ENCODE results near the gene SDK2. TPM values are rescaled to one million over a fixed set of nuclear protein-coding genes. Genes with fewer than 3 reads are reported as not detected.

SDK2 gene
- total and polyA plus RNA-seq, 2 of the 4 experiments (the other 2 are of a cell fraction) = under 0.01 to 0.03 TPM

DNA sequence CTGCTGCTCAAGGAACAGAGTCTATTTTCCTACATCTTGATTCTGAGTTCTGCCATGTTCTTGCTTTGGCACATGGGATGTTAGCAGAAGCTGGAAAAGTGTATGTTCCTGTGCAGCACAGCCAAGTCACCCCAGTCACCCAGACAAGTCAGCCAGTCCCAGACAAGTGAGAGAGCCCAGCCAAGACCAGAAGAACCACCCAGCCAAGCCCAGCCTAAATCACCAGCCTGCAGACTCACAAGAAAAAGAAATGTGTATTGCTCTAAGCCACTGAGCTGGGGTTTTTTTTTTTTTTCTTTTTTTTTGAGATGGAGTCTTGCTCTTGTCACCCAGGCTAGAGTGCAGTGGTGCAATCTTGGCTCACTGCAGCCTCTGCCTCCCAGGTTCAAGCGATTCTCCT is 191.2 kb downstream of the SDK2 start:
- Histone ChIP-seq H4K8ac (ENCODE audit: low read depth in 2 of 2, low read length in 2 of 2) (no peak overlapping the region), H2AK9ac (replicated peaks; ENCODE audit: low read depth, low read length, poor library complexity) (no peak overlapping the region), H3K27ac (ENCODE audit: insufficient read depth, low read length) (no peak overlapping the region), H3K4me2 (ENCODE audit: low read depth, low read length) (no peak overlapping the region), H3K56ac (ENCODE audit: extremely low read depth, insufficient read depth, low read length) (no peak overlapping the region), H2BK120ac (ENCODE audit: low read depth, low read length) (no peak overlapping the region), H2AFZ (replicated peaks; ENCODE audit: low read length, poor library complexity) (no peak overlapping the region), H3K36me3 (ENCODE audit: control insufficient read depth, insufficient read depth, low read length) (no peaks in the 10 kb centered on the region), H3K79me1 (ENCODE audit: low read depth in 1 of 2, low read length in 2 of 2) (no peaks in the 10 kb centered on the region), H3K9ac (ENCODE audit: low read depth, low read length) (no peak overlapping the region), H2BK15ac (ENCODE audit: low read depth, low read length) (no peak overlapping the region), H2AK5ac (ENCODE audit: low read depth, low read length) (no peak overlapping the region), H3K27me3 (ENCODE audit: control insufficient read depth, insufficient read depth, low read length) (no peaks in the 10 kb centered on the region), H4K5ac (ENCODE audit: low read depth, low read length) (no peak overlapping the region), H2BK5ac (ENCODE audit: low read depth, low read length, poor library complexity, severe bottlenecking) (no peak overlapping the region), H3K4ac (ENCODE audit: low read depth, low read length) (no peak overlapping the region), H3K9me1 (ENCODE audit: insufficient read depth, low read length) (no peaks in the 10 kb centered on the region), H3K4me3 (ENCODE audit: insufficient read depth, low read depth, low read length) (no peak overlapping the region), H2BK20ac (ENCODE audit: low read depth, low read length) (no peak overlapping the region), H3K23ac (ENCODE audit: low read depth, low read length) (no peak overlapping the region), H4K20me1 (ENCODE audit: insufficient read depth, low read length) (no peaks in the 10 kb centered on the region), H3K9me3 (ENCODE audit: control insufficient read depth, insufficient read depth, low read length) (no peaks in the 10 kb centered on the region), H4K91ac (ENCODE audit: insufficient read depth, low read depth, low read length) (no peak overlapping the region), H3K14ac (replicated peaks; ENCODE audit: low read depth, low read length) (no peak overlapping the region), H3K18ac (ENCODE audit: low read depth, low read length) (no peak overlapping the region), H3K4me1 (ENCODE audit: control insufficient read depth, insufficient read depth, low read length) (no peaks in the 10 kb centered on the region)
- TF ChIP-seq MAFK (IDR thresholded peaks at IDR 0.05; ENCODE audit: low read depth, low read length) (no peak), RAD21 (IDR thresholded peaks at IDR 0.05; ENCODE audit: low read length) (no peak), MXI1 (IDR thresholded peaks at IDR 0.05; ENCODE audit: borderline replicate concordance, low read depth, low read length) (no peak), MAZ (IDR thresholded peaks at IDR 0.05; ENCODE audit: borderline replicate concordance, low read depth, low read length) (no peak), BHLHE40 (IDR thresholded peaks at IDR 0.05; ENCODE audit: low read depth, low read length) (no peak), CTCF (conservative IDR thresholded peaks at IDR 0.05; ENCODE audit: low read depth, low read length) (no peak), CHD1 (IDR thresholded peaks at IDR 0.05; ENCODE audit: low read depth, low read length) (no peak), ELK1 (IDR thresholded peaks at IDR 0.05; ENCODE audit: borderline replicate concordance, low read depth, low read length) (no peak), RFX5 (IDR thresholded peaks at IDR 0.05; ENCODE audit: low read depth, low read length) (no peak), POLR2A (IDR thresholded peaks at IDR 0.05; ENCODE audit: low read depth, low read length) (no peak), FOS (IDR thresholded peaks at IDR 0.05; ENCODE audit: low read depth, low read length) (no peak), RCOR1 (IDR thresholded peaks at IDR 0.05; ENCODE audit: insufficient replicate concordance, low read length) (no peak), CEBPB (IDR thresholded peaks at IDR 0.05; ENCODE audit: low read depth, low read length) (no peak), NFE2L2 (IDR thresholded peaks at IDR 0.05; ENCODE audit: low read depth, low read length) (no peak), SMC3 (IDR thresholded peaks at IDR 0.05; ENCODE audit: low read depth, low read length) (no peak)
- TF ChIP-seq, protein P1, sequence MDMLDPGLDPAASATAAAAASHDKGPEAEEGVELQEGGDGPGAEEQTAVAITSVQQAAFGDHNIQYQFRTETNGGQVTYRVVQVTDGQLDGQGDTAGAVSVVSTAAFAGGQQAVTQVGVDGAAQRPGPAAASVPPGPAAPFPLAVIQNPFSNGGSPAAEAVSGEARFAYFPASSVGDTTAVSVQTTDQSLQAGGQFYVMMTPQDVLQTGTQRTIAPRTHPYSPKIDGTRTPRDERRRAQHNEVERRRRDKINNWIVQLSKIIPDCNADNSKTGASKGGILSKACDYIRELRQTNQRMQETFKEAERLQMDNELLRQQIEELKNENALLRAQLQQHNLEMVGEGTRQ (IDR thresholded peaks at IDR 0.05; ENCODE audit: low read depth, low read length) = no peak
- no peak for ATAC-seq (ENCODE audit: low read depth)
- no TSS peak for BruUV-seq (replicated peaks)
- intact Hi-C loops (cut with micrococcal nuclease) (no loop called here), in situ Hi-C loops (cut with MboI; ENCODE audit: low sequenced_read_pairs) (no loop called here), dilution Hi-C loops (cut with HindIII; ENCODE audit: low sequenced_read_pairs, unreplicated experiment) (no loop called here)
- WGBS, 2 experiments (ENCODE audit: extremely low coverage in 2 of 2, insufficient read length in 1 of 2) = no CpG with 5 or more reads among the region's 1 CpG
- DNase-seq = no peak
- POLR2A ChIA-PET (ENCODE audit: unreplicated experiment) = no interaction called here
- CTCF ChIA-PET = no interaction called here
